Measurements from ENCODE around the gene MCTP2.

Gene MCTP2

DNA sequence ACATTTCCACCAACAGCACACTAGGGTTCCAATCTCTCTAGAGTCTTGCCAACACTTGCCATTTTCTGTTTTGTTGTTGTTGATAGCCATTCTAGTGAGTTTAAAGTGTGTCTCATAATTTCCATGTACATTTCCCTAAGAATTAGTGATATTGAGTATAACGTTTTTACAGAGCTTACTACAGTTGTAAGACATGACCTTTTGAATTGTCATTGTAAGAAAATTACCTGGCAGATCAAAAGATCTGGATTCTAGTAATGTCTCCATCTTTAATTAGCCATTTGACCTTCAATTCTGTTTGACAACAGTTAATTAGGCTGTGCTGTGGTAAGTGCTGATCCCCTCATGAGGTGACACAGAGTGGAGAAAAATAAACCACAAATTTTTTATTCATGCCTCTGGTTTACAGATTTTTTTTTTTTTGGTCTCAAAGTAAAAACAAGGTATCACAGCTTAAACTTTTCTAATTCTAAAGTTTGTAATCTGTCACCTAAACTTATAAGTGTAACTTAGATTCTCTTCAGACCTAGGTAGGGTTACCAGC is 20.9 kb downstream of the MCTP2 start:
- Histone ChIP-seq H3K4me2 (ENCODE audit: low read depth, low read length, poor library complexity, severe bottlenecking) (peak overlapping the region; percentile 40), H3K4me3 (ENCODE audit: insufficient read depth, low read length, poor library complexity, severe bottlenecking) (no peak overlapping the region), H3K27me3 (ENCODE audit: low read length) (no peaks in the 10 kb centered on the region), H3K9me2 (replicated peaks; ENCODE audit: insufficient read depth, low read length) (no peaks in the 10 kb centered on the region), H3K9me3 (ENCODE audit: insufficient read depth, low read length) (no peaks in the 10 kb centered on the region), H2AFZ (ENCODE audit: low read depth, low read length, severe bottlenecking) (no peak overlapping the region), H3K79me2 (ENCODE audit: insufficient read depth, low read length) (peaks cover 97% of the 10 kb centered on the region), H3K27ac (ENCODE audit: low read depth, low read length) (peak overlapping the region; percentile 98), H3K36me3 (ENCODE audit: low read length) (peaks cover 10% of the 10 kb centered on the region; the same call in 1 of the 2 replicates), H3F3A (ENCODE audit: insufficient read depth) (peaks cover 49% of the 10 kb centered on the region), H4K20me1 (ENCODE audit: low read depth, low read length) (peaks cover 4% of the 10 kb centered on the region; the same call in 1 of the 2 replicates), H3K9ac (ENCODE audit: low read length) (no peak overlapping the region)
- TF ChIP-seq CTCF (IDR thresholded peaks at IDR 0.05; ENCODE audit: insufficient read depth, low read length, poor library complexity, severe bottlenecking) = no peak
- TF ChIP-seq EZH2phosphoT487 (conservative IDR thresholded peaks at IDR 0.05; ENCODE audit: low read length) = no peak

- Histone ChIP-seq H2AFZ (ENCODE audit: low read depth, low read length, severe bottlenecking) (no peak overlapping the region), H3K27ac (ENCODE audit: low read depth, low read length) (peak overlapping the region; percentile 98), H3K9ac (ENCODE audit: low read length) (peak overlapping the region; percentile 19; the same call in 1 of the 2 replicates), H3K79me2 (ENCODE audit: insufficient read depth, low read length) (peaks cover 91% of the 10 kb centered on the region), H3K9me3 (ENCODE audit: insufficient read depth, low read length) (no peaks in the 10 kb centered on the region), H3K36me3 (ENCODE audit: low read length) (peaks cover 10% of the 10 kb centered on the region; the same call in 1 of the 2 replicates), H3K4me3 (ENCODE audit: insufficient read depth, low read length, poor library complexity, severe bottlenecking) (no peak overlapping the region), H3K27me3 (ENCODE audit: low read length) (no peaks in the 10 kb centered on the region), H3K9me2 (replicated peaks; ENCODE audit: insufficient read depth, low read length) (no peaks in the 10 kb centered on the region), H3F3A (ENCODE audit: insufficient read depth) (peaks cover 55% of the 10 kb centered on the region), H4K20me1 (ENCODE audit: low read depth, low read length) (peaks cover 4% of the 10 kb centered on the region; the same call in 1 of the 2 replicates), H3K4me2 (ENCODE audit: low read depth, low read length, poor library complexity, severe bottlenecking) (peak overlapping the region; percentile 40)
- TF ChIP-seq CTCF (IDR thresholded peaks at IDR 0.05; ENCODE audit: insufficient read depth, low read length, poor library complexity, severe bottlenecking) (no peak), EZH2phosphoT487 (conservative IDR thresholded peaks at IDR 0.05; ENCODE audit: low read length) (no peak)
Measured at GRCh38 chr15:94252906-94253491, 21.6 kb downstream of the MCTP2 start.

- peaks cover 86% of the 10 kb centered on the region for H3K79me2 ChIP-seq (ENCODE audit: insufficient read depth, low read length)
- H3K36me3 ChIP-seq (ENCODE audit: low read length) = peaks cover 10% of the 10 kb centered on the region; the same call in 1 of the 2 replicates
- H3K9me2 ChIP-seq (replicated peaks; ENCODE audit: insufficient read depth, low read length) = no peaks in the 10 kb centered on the region
- H3K4me2 ChIP-seq (ENCODE audit: low read depth, low read length, poor library complexity, severe bottlenecking) = peak overlapping the region; percentile 40
- peak overlapping the region; percentile 98 for H3K27ac ChIP-seq (ENCODE audit: low read depth, low read length)
- TF ChIP-seq CTCF (IDR thresholded peaks at IDR 0.05; ENCODE audit: insufficient read depth, low read length, poor library complexity, severe bottlenecking) (no peak), EZH2phosphoT487 (conservative IDR thresholded peaks at IDR 0.05; ENCODE audit: low read length) (no peak)
- H3K9ac ChIP-seq (ENCODE audit: low read length) = peak overlapping the region; percentile 19; the same call in 1 of the 2 replicates
- H3K4me3 ChIP-seq (ENCODE audit: insufficient read depth, low read length, poor library complexity, severe bottlenecking) = no peak overlapping the region
- H3K27me3 ChIP-seq (ENCODE audit: low read length) = no peaks in the 10 kb centered on the region
- no peak overlapping the region for H2AFZ ChIP-seq (ENCODE audit: low read depth, low read length, severe bottlenecking)
- H3K9me3 ChIP-seq (ENCODE audit: insufficient read depth, low read length) = no peaks in the 10 kb centered on the region
- H3F3A ChIP-seq (ENCODE audit: insufficient read depth) = peaks cover 63% of the 10 kb centered on the region
- no peaks in the 10 kb centered on the region for H4K20me1 ChIP-seq (ENCODE audit: low read depth, low read length)
Measured at GRCh38 chr15:94253742-94254141, 22.4 kb downstream of the MCTP2 start.
